Glomerular visceral epithelial cell (primary cell): ENCODE results near the gene POLE4.

ENCODE experiments used
- DNase-seq: peaks from one replicate; pipeline ENCODE4 v3.0.0-alpha.2; 2016; ENCODE audit errors: extremely low spot score

The POLE4 gene

GRCh38 chr2:74939919-74940812 is 18.3 kb upstream of the POLE4 start:
- DNase-seq, result no peak

- no peak for DNase-seq
Measured at GRCh38 chr2:74941284-74941683, 17.2 kb upstream of the POLE4 start.

GRCh38 chr2:74942263-74942662 is 16.2 kb upstream of the POLE4 start:
- no peak for DNase-seq

- no peak for DNase-seq
Measured at GRCh38 chr2:74944987-74945787, 13.3 kb upstream of the POLE4 start.

GRCh38 chr2:74945788-74946331 is 12.6 kb upstream of the POLE4 start:
- DNase-seq, result no peak

GRCh38 chr2:74947703-74948102 is 10.7 kb upstream of the POLE4 start:
- no peak for DNase-seq

GRCh38 chr2:74948779-74949178 is 9.7 kb upstream of the POLE4 start:
- DNase-seq, result no peak

- no peak for DNase-seq
Measured at GRCh38 chr2:74951211-74951754, 7.2 kb upstream of the POLE4 start.

- DNase-seq, result no peak
Measured at GRCh38 chr2:74952575-74952974, 5.9 kb upstream of the POLE4 start.

- no peak for DNase-seq
Measured at GRCh38 chr2:74953796-74954499, 4.5 kb upstream of the POLE4 start.

- DNase-seq, result no peak
Measured at GRCh38 chr2:74954500-74954874, 4.0 kb upstream of the POLE4 start.

- DNase-seq, result no peak
Measured at GRCh38 chr2:74957886-74958273, 563 bp upstream of the POLE4 start.

GRCh38 chr2:74959106-74959751 is 786 bp downstream of the POLE4 start:
- DNase-seq, result no peak

- DNase-seq, result no peak
Measured at GRCh38 chr2:74966887-74967286, 8.4 kb downstream of the POLE4 start.

GRCh38 chr2:74975016-74975415 is 16.6 kb downstream of the POLE4 start:
- DNase-seq, result no peak

GRCh38 chr2:74979844-74980243 is 21.4 kb downstream of the POLE4 start:
- DNase-seq, result no peak

- DNase-seq, result no peak
Measured at GRCh38 chr2:74982577-74982976, 24.1 kb downstream of the POLE4 start.

- DNase-seq, result no peak
Measured at GRCh38 chr2:74983631-74984392, 25.4 kb downstream of the POLE4 start.

- no peak for DNase-seq
Measured at GRCh38 chr2:74984947-74985637, 26.6 kb downstream of the POLE4 start.
